Upper lobe of right lung (tissue), 1 donor: ENCODE measurements around the gene CAPN11. TPM values are rescaled to one million over a fixed set of nuclear protein-coding genes. Genes with fewer than 3 reads are reported as not detected.
"Not testable (repeated sequence)": the region's sequence is repeated elsewhere in the genome, so short reads cannot be mapped to it uniquely, and the experiment has no call there.

Source experiments
- ATAC-seq: fragments of 200-7000 bp; cut with Tn5 transposase; one replicate; pipeline ENCODE4 v1.9.1; 2020; ENCODE audit warnings: mild to moderate bottlenecking, moderate library complexity
- DNase-seq: peaks from one replicate; pipeline ENCODE4 v3.0.0-alpha.2; 2020
- H3K27ac ChIP-seq: fragments of 200-600 bp; one replicate; pipeline ENCODE4 v1.8.0; 2022
- H3K27me3 ChIP-seq: fragments of 200-600 bp; one replicate; pipeline ENCODE4 v1.8.0; 2022; ENCODE audit warnings: mild to moderate bottlenecking
- H3K36me3 ChIP-seq: fragments of 200-600 bp; one replicate; pipeline ENCODE4 v1.8.0; 2022
- H3K4me1 ChIP-seq: fragments of 200-600 bp; one replicate; pipeline ENCODE4 v1.8.0; 2022
- H3K4me3 ChIP-seq: fragments of 200-600 bp; one replicate; pipeline ENCODE4 v1.8.0; 2022; ENCODE audit warnings: mild to moderate bottlenecking
- H3K9me3 ChIP-seq: fragments of 200-600 bp; one replicate; pipeline ENCODE4 v1.8.0; 2022
- CTCF ChIP-seq: fragments of 200-600 bp; IDR thresholded peaks from one replicate; pipeline ENCODE4 v1.8.0; 2022; ENCODE audit warnings: antibody characterized with exemption
- intact Hi-C: fragments of 100-400 bp; cut with DNase I; formaldehyde crosslinking; loops from one replicate; pipeline ENCODE4 v1.11.0; 2022
- total RNA-seq: library from RNA; stranded (reverse); fragmentation: NEBNext Ultra II Directional; extraction: Animal tissue kit (Norgen Biotek cat#: 25700); gene quantifications from one replicate; pipeline ENCODE4 v1.2.1, GENCODE V29; 2021
- donor health status: DM: no; HTN: yes; CAD: no; lungs with severe emphysema.

The CAPN11 gene
- total RNA-seq, 1 donor from 2014 or later, result 1.6 TPM

GRCh38 chr6:44229376-44230033, 70.9 kb downstream of the CAPN11 start:
- no peak overlapping the region for H3K27ac ChIP-seq
- DNase-seq, result no peak

GRCh38 chr6:44230034-44230675, 71.5 kb downstream of the CAPN11 start:
- intact Hi-C loops, result no loop called here
- H3K4me3 ChIP-seq, result no peak overlapping the region
- H3K27ac ChIP-seq, result no peak overlapping the region
- H3K36me3 ChIP-seq, result peaks cover 38% of the 10 kb centered on the region
- no peaks in the 10 kb centered on the region for H3K9me3 ChIP-seq
- no peak for ATAC-seq
- peaks cover 29% of the 10 kb centered on the region for H3K4me1 ChIP-seq
- no peak for DNase-seq
- H3K27me3 ChIP-seq, result no peaks in the 10 kb centered on the region
- TF ChIP-seq CTCF, result no peak

More at GRCh38 chr6:44229376-44230033, 70.9 kb downstream of the CAPN11 start:
- Histone ChIP-seq H3K9me3 (no peaks in the 10 kb centered on the region), H3K4me3 (no peak overlapping the region), H3K36me3 (peaks cover 38% of the 10 kb centered on the region), H3K27me3 (no peaks in the 10 kb centered on the region), H3K4me1 (peaks cover 26% of the 10 kb centered on the region)
- no peak for TF ChIP-seq CTCF
- intact Hi-C loops, result no loop called here
- ATAC-seq, result peak; percentile 17

GRCh38 chr6:44231426-44231825, 72.8 kb downstream of the CAPN11 start:
- H3K4me3 ChIP-seq, H3K9me3 ChIP-seq, DNase-seq, H3K27me3 ChIP-seq, ATAC-seq, H3K27ac ChIP-seq, intact Hi-C loops: not testable (repeated sequence)
- H3K36me3 ChIP-seq, result peaks cover 38% of the 10 kb centered on the region
- peaks cover 25% of the 10 kb centered on the region for H3K4me1 ChIP-seq

- Histone ChIP-seq H3K27me3 (no peaks in the 10 kb centered on the region), H3K4me1 (peaks cover 30% of the 10 kb centered on the region), H3K9me3 (no peaks in the 10 kb centered on the region), H3K27ac (no peak overlapping the region), H3K36me3 (peaks cover 38% of the 10 kb centered on the region), H3K4me3 (no peak overlapping the region)
- intact Hi-C loops, result no loop called here
- DNase-seq, result no peak
- ATAC-seq, result no peak
- TF ChIP-seq CTCF, result no peak
These were observed 74.3 kb downstream of the CAPN11 start for GRCh38 chr6:44232676-44233566.

GRCh38 chr6:44233567-44234100, 75.0 kb downstream of the CAPN11 start:
- DNase-seq (no peak), ATAC-seq (no peak)
- Histone ChIP-seq H3K4me3 (no peak overlapping the region), H3K27me3 (no peaks in the 10 kb centered on the region), H3K27ac (peak overlapping the region; percentile 65), H3K4me1 (peaks cover 30% of the 10 kb centered on the region), H3K9me3 (no peaks in the 10 kb centered on the region), H3K36me3 (peaks cover 38% of the 10 kb centered on the region)
- no peak for TF ChIP-seq CTCF
- intact Hi-C loops, result no loop called here

Other genes with a start within 250 kb of the CAPN11 start
- gene MRPL14, start 31.4 kb upstream of the CAPN11 start, total RNA-seq, result 94.1 TPM
- 119 TPM for gene TMEM63B, start 31.3 kb upstream of the CAPN11 start, total RNA-seq
- 0.52 TPM for gene MYMX, start 58.1 kb downstream of the CAPN11 start, total RNA-seq
- gene SLC29A1, start 64.8 kb downstream of the CAPN11 start, total RNA-seq, result 59.8 TPM
- 660 TPM for gene HSP90AB1, start 88.3 kb downstream of the CAPN11 start, total RNA-seq
- 32.3 TPM for gene SLC35B2, start 98.7 kb downstream of the CAPN11 start, total RNA-seq
- 7.1 TPM for gene NFKBIE, start 106.7 kb downstream of the CAPN11 start, total RNA-seq
- gene TMEM151B, start 111.6 kb downstream of the CAPN11 start, total RNA-seq, result not detected
- 11.8 TPM for gene AARS2, start 154.5 kb downstream of the CAPN11 start, total RNA-seq
- not detected for gene SPATS1, start 183.8 kb downstream of the CAPN11 start, total RNA-seq
- gene CDC5L, start 228.9 kb downstream of the CAPN11 start, total RNA-seq, result 17.8 TPM